Camera-type eye (tissue), 1 donor: ENCODE data around the gene NHLH2. TPM values are rescaled to one million over a fixed set of nuclear protein-coding genes. Genes with fewer than 3 reads are reported as not detected.

Experiments used
- total RNA-seq: library from RNA; depleted of rRNA; stranded (reverse); fragments of >200 nt; gene quantifications from one replicate; pipeline ENCODE4 v1.2.3, GENCODE V29; 2014

NHLH2 gene
- total RNA-seq = 18.4 TPM

GRCh38 chr1:115840605-115841460, at the start of gene NHLH2:
Gene NHLH2 (minus strand): TSS chr1:115841126. CDS start chr1:115838372, 2,754 bp downstream.

Other genes with a start within 250 kb of the NHLH2 start
- gene VANGL1, start 199.2 kb downstream of the NHLH2 start, total RNA-seq = 12.0 TPM
- gene CASQ2, start 72.4 kb downstream of the NHLH2 start, total RNA-seq = 65.9 TPM
- gene SLC22A15, start 135.4 kb upstream of the NHLH2 start, total RNA-seq = 8.1 TPM